NK-92 (cell line): ENCODE measurements around the gene TSPAN16.
"Not testable (repeated sequence)": the region's sequence is repeated elsewhere in the genome, so short reads cannot be mapped to it uniquely, and the experiment has no call there.

Experiments used
- DNase-seq: peaks from one replicate; lab custom pipeline; 2025; ENCODE audit not compliant: unreplicated experiment; lab: John Stamatoyannopoulos, UW

The TSPAN16 gene

DNA sequence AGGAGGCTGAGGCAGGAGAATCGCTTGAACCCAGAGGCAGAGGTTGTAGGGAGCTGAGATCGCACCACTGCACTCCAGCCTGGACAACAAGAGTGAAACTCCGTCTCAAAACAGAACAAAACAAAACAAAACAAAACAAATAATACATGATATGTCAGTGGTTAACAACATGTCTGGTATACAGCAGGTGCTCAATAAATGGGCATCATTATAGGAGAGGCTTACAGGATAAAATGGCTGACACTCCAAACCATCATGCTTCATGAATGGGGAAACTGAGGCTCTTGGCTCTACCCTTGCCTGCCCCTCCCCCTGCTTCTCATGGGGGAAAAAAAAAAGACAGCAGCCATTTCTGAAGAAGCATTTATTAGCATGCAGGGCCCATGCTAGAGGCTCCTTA is 46.5 kb downstream of the TSPAN16 start:
- no peak for DNase-seq

DNA sequence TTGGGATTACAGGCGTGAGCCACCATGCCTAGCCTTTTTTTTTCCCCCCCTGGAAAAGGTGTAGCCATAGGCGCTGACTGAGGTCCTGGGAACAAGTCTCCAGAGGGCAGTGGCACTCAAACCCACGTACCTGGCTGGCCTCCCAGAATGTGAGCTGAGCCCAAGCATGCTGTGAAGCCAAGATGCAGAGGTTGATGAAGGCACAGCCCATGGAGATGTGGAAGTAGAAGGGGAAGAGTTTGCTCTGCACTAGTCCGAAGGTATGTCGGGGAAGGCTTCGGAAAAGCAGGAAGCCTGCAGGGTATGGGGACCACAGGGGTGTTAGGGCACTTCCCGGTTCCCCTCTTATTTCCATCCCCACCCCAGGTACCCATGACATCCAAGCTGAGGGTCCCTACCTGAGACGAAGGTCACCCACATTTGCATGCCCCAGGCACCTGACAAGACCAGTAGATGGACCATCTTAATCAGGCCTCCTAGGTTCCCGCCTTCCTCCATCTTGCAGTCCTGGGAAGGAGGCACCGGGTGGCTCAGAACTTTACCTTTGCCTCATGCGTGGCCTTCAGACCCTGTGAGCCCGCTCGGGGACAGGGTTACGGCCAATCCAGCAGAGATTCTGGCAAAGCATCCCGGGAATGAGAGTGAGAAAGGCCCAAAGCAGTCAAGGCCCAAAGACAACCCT is 49.3 kb downstream of the TSPAN16 start:
- no peak for DNase-seq

DNA sequence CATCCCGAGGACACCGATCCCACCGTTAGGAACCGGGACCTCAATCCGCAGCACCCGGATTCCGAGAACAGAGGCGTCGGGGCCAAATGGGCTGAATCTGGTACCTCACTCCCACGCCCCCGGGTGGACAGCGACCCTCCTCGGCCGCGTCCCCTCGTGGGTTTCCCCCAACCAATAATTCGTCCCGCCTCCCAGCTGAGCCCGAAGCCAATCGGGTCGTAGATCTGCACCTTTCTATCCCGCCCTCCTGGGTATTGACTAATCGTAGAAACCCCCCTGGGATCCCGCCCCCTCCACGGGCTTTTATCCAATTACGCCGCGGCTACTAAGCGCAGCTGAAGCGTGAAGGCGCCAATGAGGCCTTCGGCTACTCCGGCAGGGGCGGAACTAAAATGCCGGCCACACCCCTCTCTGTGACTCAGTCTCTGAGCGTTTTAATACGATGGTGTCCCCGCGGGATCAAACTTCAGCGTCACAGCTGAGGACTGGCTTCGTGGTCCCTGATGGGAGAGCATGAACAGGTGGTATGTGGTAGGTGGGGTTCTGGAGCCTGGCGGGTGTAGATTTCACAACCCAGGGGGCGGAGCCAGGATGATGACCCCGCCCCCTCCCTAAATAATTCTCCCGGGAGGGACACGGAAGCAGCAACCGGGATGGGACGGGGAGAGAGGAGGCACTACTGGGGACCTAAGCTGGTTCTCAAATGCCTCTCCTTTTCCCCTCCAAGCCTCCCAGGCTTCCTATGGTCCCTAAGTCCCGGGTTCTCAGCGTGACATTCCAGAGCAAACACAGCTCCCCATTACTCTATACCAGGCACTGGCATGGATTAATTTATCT is 50.4 kb downstream of the TSPAN16 start, which contains the start of the genes CCDC159 and TMEM205:
TSS of gene CCDC159 (plus strand) at position 416 of the 837 bp plus-strand sequence. CDS start at position 504, 88 bp downstream.
TSS of gene TMEM205 (minus strand) at position 165 of the 837 bp plus-strand sequence. CDS start 649 bp downstream, outside the sequence.
- DNase-seq: peak; percentile 97

DNA sequence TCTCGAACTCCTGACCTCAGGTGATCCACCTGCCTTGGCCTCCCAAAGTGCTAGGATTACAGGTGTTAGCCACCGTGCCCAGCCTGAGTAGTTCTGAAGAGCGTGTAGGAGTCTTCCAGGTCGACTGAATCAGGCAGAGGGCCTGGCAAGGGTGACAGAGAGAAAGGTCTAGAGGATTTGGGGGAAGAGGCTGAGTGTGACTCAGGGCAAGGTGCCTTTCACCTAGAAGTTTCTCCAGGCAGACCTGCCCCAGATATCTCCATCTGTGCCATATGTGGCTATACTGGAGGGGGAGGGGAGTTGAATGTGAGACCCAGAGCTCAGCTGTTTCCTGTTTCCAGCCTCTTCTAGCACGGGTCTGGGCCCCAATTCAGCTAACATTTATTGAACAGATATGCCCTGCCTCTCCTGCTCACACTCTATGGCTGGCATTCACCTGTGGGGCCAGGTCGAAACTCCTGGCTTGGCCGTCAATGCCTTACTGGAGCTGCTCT is 51.6 kb downstream of the TSPAN16 start:
- no peak for DNase-seq

DNA sequence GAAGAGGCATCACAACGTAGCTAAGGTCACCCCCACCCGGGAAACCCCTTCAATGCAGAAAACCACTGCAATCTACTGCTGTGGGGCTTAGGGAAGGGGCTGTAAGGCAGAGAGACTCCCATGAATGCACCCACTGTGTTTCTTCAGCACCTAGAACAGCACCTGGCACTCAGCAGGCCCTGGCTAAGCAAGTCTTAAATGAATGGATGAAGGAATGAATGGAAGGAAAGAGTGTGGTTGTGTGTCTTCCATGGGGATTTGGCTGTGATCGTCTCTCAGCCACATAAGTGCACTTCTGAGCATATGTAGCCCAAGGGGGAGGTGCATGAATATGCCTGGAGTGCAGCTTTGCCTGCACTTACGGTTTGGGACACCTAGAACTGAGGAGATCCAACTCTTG is 53.2 kb downstream of the TSPAN16 start:
- DNase-seq: no peak

DNA sequence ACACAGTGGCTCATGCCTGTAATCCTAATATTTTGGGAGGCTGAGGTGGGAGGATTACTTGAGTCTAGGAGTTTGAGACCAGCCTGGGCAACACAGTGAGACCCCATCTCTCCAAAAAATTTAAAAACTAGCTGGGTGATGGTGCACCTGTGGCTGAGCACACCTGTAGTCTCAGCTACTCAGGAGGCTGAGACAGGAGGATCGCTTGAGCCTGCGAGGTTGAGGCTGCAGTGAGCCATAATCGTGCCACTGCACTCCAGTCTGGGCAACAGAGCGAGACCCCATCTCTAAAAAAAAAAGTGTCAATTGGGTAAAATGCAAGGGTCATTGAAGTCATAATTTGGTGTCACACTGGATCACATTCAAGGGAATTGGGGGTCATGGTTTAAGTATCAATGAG is 58.1 kb downstream of the TSPAN16 start:
- DNase-seq: not testable (repeated sequence)

DNA sequence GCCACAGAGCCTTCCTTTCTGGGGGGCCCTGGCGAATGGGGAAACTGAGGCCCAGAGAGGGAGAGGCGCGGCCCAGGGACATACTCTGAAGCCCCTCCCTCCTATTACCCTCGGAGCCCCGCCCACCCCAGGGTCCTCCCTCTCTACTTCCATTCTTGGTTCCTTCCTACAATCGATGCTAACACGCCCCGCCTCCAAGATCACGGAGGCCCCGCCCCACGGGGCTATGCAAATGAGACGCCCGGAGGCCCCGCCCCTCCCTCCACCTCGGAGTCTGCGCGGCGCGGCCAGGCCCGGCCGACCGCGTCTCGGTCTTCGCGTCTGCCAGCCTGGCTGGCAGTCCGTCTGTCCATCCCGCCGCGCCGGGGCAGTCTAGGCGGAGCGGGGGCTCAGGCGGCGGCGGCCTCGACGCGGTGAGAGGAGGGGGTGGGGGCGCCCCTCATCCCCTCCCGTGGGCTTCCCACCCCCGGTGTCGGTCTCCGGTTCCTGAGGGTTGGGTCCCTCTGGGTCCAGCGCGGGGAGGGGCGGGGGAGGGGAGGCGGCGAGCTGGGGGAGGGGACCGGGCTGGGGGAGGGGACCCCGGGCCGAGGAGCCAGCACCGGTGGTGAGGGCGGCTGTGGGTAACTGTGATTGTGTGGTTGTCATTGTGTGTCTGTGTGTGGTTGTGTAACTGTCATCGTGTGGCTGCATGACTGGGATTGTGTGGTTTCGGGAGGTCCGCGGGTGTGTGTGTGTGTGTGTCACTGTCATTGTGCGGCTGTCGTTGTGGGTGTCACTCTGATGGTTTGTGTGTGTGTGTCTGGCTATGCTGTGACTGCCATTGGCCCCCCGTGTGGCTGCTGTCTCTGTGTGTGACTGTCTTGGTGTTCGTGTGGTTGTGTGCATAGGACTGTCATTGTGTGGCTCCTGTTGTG is 59.5 kb downstream of the TSPAN16 start, which contains the start of gene PLPPR2:
TSS of gene PLPPR2 (plus strand) at position 273 of the 914 bp plus-strand sequence. CDS start 2,242 bp downstream, outside the sequence.
- DNase-seq: no peak

DNA sequence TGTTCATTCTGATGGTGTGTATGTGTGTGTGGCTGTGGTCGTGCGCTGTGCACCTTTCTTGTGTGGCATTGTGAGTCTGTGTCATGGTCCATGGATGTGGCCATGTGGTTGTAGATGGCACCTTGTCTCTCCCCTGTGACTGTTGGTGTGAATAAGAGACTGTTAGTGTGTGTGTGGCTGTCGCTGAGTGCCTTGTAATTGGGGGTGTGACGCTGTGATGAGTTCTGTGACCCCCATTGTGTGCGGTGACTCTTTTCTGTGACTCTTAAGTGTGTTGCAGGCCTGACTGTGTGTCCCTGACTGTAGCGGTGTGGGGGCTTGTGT is 60.1 kb downstream of the TSPAN16 start:
- no peak for DNase-seq

DNA sequence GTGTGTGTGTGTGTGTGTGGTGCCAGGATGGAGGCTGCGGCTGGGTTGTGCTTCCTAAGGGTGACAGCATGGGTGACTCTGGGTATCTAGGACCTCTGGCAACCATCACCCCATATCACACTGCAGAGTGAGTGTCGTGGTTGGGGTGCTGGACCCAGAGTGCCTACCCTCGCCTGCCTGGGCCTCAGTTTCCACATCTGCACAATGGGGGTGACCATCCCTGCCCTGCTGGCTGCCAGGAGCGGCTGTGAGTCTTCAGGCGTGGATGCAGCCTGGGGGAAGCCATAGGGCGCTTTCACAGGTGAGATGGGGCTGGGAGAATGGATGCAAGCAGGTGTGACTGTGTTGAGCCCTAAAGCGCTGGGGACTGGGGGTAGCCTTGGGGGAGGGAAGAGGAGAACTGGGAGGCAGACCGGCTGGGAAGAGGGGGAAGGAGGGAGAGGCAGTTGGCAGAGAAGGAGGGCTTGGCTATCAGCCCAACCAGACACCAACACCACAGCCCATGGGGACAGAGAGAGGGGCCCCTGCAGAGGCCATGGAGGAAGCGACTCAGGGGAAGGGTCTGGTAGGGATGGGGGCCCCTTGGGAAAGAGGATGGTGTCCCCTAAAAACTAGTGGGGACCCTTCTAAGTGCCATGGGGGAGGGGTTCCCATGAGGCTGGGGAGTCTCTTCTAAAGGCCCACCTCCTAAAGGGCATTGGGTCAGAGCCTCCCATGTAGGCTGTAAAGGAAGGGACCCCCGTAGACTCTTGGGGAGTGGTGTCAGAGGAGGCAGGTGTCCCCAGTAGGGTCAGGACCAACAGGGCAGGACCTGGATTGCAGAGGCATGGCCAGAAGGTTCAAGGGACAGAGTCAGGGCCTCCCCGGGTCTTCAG is 61.0 kb downstream of the TSPAN16 start:
- no peak for DNase-seq

DNA sequence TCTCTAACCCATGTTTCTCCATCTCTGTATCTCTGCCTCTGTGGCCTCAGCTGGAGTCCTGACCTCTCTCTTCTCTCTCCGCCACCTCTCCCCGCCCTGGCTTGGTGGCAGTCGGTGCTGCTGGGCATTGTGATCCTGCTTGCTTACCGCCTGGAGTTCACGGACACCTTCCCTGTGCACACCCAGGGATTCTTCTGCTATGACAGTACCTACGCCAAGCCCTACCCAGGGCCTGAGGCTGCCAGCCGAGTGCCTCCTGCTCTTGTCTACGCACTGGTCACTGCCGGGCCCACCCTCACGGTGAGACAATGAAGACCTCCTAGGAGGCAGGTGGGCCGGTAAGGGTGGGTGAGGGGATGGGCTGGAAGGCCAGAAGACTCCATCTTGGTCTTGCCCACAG is 63.5 kb downstream of the TSPAN16 start:
- DNase-seq: no peak

DNA sequence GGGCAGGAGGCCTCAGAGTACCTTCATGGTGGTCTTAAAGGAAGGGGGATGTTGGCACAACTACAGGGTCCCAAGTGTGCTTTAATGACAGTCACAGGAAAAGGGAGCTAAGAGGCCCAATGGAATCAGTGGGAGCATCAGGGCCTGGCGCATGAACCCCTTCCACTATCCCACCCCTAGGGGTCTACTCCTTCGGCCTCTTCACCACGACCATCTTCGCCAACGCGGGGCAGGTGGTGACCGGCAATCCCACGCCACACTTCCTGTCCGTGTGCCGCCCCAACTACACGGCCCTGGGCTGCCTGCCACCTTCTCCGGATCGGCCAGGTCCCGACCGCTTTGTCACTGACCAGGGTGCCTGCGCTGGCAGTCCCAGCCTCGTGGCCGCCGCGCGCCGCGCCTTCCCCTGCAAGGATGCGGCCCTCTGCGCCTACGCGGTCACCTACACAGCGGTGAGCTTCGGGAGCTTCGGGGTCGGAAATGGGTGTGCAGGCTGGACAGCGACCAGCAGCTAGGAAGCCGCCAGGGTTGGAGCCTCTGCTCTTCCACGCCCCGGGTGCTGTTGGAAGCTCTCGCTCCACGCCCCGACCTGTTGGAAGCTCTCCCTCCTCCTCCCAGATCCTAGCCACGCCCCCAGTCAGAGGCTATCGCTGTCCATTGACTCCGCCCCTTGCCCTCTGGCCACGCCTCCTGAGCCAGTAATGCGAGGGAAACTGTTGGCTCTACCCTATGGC is 65.2 kb downstream of the TSPAN16 start:
- no peak for DNase-seq

DNA sequence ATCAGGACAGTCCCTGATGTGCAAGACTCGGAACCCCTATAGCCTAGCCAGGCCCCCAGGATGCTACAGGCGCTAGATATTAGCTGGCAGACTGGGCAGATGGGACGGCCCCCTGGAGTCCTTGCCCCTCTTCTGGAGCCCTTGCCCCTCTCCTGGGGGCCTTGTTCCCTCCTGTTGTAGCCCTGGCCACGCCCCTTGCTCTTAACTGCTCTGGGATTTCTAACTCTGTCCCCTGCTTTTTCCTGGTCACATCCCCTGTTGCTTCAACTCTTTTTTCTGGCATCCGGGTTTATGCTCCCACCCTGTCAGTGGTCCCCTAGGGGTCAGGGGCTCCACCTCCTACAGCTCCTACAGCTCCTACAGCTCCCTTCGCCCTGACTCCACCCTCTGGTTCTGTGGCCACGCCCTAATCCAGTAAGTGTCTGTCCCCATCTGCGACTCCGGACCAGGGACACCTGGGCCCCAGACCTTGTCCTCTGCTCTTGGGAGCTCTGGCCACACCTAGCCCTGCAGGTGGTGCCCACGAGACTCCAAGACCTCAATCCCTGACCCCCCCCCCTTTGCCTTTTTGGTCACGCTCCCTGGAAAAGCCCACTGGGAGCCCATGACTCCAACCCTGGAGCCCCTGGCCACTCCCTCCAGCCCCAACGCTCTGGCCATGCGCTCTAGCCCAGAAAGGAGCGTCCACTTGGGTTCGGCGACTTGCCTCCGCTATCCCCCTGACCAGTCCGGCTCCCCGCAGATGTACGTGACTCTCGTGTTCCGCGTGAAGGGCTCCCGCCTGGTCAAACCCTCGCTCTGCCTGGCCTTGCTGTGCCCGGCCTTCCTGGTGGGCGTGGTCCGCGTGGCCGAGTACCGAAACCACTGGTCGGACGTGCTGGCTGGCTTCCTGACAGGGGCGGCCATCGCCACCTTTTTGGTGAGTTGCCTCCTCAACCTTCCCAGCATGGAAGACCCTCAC is 66.1 kb downstream of the TSPAN16 start:
- DNase-seq: no peak

DNA sequence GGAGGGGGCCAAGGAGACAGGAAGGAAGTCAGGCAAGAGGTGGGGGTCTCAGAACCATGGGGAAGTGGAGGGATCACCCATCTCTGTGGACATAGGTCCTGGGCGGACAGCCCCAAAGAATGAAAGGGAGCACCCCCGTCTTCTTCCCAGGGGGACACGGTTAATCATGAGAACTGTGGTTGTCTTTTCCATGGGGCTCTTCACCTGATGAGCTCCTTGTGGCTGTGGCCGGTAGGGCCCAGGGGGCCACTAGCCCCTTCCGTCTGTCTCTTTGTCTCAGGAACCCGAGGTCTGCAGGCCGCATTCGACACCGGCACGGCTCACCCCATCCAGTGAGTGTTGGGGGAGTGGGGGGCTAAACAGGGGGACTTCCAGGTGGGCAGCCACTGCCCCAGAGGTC is 67.9 kb downstream of the TSPAN16 start:
- DNase-seq: no peak

DNA sequence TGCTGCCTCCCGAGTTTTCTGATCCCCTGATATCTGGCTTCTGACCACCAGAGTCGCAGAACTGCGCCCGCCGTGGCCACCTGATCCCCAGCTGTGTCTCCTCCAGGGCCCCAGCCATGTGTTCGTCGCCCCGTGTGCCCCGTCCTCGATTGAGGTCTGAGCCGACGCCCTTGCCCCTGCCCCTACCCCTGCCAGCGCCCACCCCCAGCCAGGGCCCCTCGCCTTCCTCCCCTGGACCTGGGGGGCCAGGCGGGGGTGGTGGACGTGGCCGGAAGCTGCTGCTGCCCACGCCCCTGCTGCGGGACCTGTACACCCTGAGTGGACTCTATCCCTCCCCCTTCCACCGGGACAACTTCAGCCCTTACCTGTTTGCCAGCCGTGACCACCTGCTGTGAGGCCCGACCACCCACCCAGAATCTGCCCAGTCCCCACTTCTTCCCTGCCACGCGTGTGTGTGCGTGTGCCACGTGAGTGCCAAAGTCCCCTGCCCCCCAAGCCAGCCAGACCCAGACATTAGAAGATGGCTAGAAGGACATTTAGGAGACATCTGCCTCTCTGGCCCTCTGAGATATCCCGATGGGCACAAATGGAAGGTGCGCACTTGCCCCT is 68.4 kb downstream of the TSPAN16 start:
- no peak for DNase-seq

DNA sequence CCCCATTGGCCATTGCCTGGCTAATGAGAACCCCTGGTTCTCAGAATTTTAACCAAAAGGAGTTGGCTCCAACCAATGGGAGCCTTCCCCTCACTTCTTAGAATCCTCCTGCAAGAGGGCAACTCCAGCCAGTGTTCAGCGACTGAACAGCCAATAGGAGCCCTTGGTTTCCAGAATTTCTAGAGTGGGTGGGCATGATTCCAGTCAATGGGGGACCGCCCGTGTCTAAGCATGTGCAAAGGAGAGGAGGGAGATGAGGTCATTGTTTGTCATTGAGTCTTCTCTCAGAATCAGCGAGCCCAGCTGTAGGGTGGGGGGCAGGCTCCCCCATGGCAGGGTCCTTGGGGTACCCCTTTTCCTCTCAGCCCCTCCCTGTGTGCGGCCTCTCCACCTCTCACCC is 69.0 kb downstream of the TSPAN16 start:
- no peak for DNase-seq
